IPS DF 4.7 (cell line): ENCODE measurements around the gene SLC7A10.
"Not testable (repeated sequence)": the region's sequence is repeated elsewhere in the genome, so short reads cannot be mapped to it uniquely, and the experiment has no call there.

Experiments used
- DNase-seq: peaks from one replicate; pipeline ENCODE4 v3.0.0-alpha.2; 2013; ENCODE audit warnings: low spot score; ENCODE audit errors: extremely low read depth

Gene SLC7A10

DNA sequence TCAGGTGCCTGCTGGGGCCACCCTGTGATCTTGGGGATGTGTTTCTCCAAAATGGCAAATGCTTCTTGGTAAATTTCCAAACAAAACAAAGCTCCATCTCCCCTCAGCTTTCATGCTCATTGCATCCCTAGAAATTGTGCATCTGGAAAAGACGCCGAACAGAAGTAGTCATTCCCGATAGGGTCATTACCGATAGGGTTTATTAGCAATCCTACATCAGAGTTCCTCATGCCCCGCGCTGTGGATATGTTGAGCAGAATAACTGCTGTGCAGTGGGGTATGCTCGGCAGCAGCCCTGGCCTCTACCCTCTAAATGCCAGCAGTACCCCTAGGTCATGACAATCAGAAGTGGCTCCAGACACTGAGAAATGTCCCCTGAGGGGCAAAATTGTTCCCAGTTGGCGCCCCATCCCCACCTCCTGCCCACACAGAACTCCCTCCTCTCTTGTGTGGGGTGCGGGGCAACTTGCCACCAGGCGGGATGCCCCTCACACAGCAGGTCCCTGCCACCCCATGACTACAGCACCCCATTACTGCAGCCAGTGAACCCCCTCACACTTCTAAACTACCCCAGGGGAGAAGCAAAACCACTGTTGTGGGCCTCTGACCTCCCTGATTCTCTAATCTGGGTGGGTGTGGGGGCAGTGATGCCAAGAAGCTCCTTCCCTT, 13.0 kb upstream of the SLC7A10 start:
- no peak for DNase-seq

- DNase-seq, result no peak
Observed at GRCh38 chr19:33236696-33237390, 11.2 kb upstream of the SLC7A10 start.

GRCh38 chr19:33235996-33236350, 10.3 kb upstream of the SLC7A10 start:
- no peak for DNase-seq

- DNase-seq, result no peak
Observed at GRCh38 chr19:33235269-33235995, 9.8 kb upstream of the SLC7A10 start.

DNA sequence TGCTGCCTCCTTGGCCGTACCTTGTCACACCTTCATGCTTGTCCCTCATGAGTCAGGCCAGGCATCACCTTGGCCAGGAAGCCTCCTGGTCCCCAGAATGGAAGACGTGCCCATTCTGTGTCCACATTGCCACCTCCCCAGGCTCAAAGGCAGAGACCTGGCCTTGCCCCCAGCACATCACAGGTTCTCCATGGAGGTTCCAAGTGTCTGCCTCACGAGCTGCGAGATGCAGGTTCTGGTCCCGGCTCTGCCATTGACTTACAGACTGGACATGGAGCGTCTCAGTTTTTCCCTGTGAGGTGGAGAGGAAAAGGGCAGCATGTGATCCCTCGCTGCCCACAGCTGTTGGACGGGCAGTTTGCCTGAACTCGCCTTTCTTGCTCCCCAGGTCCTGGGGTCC, 9.1 kb upstream of the SLC7A10 start:
- DNase-seq, result no peak

DNA sequence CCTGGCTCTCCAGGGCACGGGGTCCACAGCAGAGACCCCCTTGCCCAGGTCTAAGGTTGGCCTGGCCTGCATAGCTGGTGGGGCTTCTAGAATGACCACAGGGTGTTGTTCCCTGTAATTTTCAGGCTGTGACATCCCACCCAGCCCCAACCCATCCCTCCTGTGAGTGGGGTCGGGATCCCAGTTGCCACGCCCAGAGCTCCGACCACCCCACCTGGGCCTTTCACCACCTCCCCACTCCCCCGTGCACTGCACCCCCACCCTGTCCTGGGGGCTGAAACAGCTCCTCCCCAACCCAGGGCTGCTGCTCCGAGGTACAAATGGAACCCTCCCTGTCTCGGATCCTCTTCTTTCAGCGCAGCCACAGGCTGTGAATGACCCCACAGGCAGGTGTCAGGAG, 8.4 kb upstream of the SLC7A10 start:
- no peak for DNase-seq

DNA sequence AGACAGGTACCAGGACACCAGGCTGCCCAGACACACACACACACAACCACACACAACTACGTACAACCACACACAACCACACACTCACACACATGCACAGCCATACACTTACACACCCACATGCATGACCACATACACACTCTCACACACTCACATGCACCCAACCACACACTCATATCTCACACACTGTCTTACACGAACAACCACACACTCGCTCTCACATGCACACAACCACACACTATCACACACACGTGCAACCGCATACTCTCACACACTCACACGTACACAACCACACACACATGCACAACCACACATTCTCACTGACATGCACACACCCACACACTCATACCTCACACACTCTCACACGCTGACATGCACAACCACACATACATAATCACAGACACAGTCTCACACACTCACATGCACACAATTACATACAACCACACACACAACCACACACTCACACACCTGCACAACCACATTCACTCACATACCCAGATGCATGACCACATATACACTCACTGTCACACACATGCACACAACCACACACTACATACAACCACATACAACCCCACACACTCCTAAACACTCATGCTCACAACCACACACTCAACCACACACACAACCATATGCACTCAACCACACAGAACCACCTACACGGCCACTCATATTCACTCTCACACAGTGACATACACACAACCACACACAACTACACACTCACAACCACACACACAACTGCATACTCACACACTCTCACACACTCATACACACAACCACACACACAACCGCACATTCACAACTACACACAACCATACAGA, 7.6 kb upstream of the SLC7A10 start:
- DNase-seq, result no peak

- no peak for DNase-seq
Observed at GRCh38 chr19:33232656-33233055, 7.0 kb upstream of the SLC7A10 start.

GRCh38 chr19:33231511-33231910, 5.9 kb upstream of the SLC7A10 start:
- no peak for DNase-seq

DNA sequence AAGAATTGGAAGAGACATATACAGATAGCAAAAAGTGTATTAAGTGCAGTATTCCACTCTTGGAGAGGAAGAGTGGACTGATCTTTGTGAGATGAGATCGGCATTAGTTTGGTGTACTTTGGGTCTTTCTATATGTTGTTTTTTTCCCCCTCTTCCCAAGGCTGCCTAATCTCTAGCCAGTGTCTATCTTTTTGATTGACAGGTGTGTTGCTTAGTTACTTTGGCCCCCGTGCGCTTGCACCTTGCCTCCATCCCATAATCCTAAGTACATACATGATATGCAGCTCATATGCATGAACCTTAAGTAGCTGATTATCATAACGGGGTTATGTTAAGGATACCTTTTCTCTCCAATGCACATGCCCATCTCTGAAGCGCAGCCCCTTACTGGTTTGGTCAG, 4.3 kb upstream of the SLC7A10 start:
- DNase-seq, result no peak

- DNase-seq, result no peak
Observed at GRCh38 chr19:33227870-33228599, 2.4 kb upstream of the SLC7A10 start.

DNA sequence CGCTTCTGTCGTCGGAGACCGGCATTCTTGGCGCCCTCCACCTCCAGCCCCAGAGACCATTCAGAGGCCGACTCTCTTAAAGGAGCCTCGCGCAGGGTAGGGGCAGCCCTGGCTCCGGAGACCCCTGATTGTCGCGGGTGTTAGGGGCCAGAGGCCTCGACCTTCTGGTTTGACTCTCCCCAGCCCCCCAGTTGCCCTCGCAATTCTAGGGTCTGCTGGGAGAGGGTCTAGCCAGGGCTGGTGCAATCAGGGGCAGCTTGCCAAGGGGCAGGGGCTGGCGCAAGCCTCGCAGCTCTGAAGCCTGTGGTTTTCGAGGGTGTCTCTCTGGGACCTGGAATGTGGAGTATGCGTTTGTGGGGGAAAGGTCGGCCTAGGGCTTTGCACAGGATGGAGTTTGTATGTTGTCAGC, 1.6 kb upstream of the SLC7A10 start:
- DNase-seq, result no peak

GRCh38 chr19:33226550-33227241, 1.0 kb upstream of the SLC7A10 start:
- DNase-seq, result no peak

DNA sequence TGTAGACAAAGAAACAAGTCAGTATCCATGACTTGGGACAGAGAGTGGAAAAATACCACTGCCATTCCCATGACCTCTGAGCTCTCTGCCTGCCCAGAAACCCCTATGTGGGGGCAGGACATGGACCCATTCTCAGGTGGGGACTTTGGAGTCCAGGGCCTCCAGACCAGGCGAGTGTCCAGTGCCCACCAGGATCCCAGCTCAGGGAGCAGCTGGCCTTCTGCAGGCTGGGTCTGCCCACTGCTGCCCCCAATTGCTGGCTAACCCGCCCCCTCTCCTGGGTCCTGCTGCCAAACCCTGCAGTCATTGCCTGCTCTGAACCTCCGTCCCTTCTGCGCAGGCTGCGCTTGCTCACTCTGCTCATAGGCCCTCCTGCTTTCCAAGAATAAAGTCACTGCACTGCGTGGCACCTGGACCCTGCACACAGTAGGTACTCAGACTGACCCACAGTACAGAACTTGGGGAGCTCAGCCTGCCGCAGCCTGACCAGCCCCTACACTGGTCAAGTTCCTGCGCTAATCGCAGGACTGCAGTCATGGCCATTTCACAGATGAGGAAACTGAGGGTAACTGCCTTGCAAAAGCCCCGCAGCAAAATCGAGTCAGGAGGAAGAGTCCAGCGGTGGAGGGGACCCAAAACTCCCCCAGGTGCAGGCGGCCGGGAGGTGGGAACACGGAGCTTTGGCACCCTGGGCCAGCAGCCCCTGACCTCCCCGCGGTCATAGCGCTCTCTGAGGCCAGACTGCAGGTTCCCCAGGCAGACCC, 774 bp downstream of the SLC7A10 start:
- DNase-seq, result no peak

- not testable (repeated sequence) for DNase-seq
Observed at GRCh38 chr19:33222255-33222654, 3.4 kb downstream of the SLC7A10 start.

DNA sequence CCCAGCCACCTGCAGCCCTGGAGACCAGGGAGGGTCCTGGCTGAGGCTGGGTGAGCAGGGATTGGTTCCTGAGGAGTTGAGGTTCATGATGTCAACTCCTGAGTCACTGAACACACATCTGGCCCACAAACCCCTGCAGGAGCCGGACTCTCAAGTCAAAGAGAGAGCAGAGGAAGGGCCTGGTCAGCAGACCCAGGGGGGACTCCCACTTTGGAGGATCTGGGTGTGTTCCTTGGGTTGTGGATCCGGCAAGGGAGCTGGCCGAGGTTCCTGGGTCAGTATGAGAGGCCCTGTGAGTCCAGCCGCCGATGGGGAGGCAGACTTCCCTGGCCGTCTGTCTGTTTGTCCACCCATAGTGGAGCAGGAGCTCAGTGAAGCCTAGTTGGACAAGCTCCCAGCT, 4.0 kb downstream of the SLC7A10 start:
- no peak for DNase-seq

GRCh38 chr19:33220735-33221134, 4.9 kb downstream of the SLC7A10 start:
- DNase-seq, result no peak

DNA sequence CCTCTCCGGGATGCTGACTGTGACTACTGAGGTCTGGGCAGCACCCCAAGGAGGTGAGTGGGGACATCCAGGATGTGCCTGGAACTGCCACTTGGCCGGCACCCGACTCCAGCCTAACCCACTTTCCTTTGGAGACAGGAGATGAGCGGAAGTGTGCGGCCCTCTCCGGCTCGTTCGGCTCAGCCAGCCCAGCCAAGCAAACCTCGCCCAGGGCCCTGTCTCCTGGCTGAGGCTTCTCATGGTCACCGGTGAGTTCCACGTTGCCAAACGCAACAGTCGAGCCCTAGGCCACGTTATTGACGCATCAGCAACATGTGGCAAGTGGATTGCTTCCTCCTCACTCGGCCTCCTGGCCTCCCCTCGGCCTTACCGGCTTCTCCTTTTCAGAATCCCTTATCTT, 5.5 kb downstream of the SLC7A10 start:
- DNase-seq, result no peak

- no peak for DNase-seq
Observed at GRCh38 chr19:33219261-33219815, 6.3 kb downstream of the SLC7A10 start.
